NB4 (cell line): ENCODE results near the gene TRAPPC3.

Experiments used
- CTCF ChIP-seq: IDR thresholded peaks from one replicate; pipeline ENCODE4 v1.5.1; 2012; ENCODE audit warnings: low read depth, low read length
- MAX ChIP-seq: IDR thresholded peaks from 2 replicates; pipeline ENCODE4 v1.6.1; 2011; ENCODE audit warnings: low read depth, low read length
- POLR2A ChIP-seq: IDR thresholded peaks from 2 replicates; pipeline ENCODE4 v1.6.1; 2011; ENCODE audit warnings: mild to moderate bottlenecking; ENCODE audit not compliant: insufficient read length; ENCODE audit errors: extremely low read depth

DNA sequence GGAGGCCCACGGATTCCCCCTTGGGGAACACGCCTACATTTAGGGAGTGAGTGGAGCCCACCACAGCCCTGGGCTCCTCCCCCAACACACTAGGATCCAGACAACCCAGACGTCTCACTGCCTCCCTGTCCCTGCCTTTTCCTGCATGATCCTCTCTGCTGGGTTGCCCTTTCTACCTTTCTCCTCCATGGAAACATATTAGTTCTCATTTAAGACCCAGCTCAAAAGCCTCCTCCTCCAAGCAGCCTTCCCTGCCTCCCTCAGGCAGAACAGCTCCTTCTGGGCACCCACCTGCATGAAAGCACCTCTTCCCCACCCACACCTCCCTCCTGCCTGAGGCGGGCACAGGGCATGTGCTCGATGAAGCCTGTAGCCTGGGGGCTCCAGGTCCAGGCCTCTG lies 34.9 kb downstream of the TRAPPC3 start:
- TF ChIP-seq POLR2A (no peak), CTCF (no peak), MAX (no peak)
